ENCODE measurements around the gene ST3GAL3.

ST3GAL3 gene

GRCh38 chr1:43703836-43704235 lies 3.5 kb upstream of the ST3GAL3 start:
- Histone ChIP-seq H4K12ac (ENCODE audit: low read depth, low read length) (no peak overlapping the region), H3K79me1 (ENCODE audit: low read length) (peaks cover 6% of the 10 kb centered on the region), H4K8ac (ENCODE audit: low read depth, low read length) (no peak overlapping the region), H2AK5ac (ENCODE audit: low read length) (no peak overlapping the region), H3K36me3 (ENCODE audit: control insufficient read depth in 1 of 2, insufficient read depth in 2 of 2, low read length in 2 of 2) (peaks cover 34 to 46% of the 10 kb centered on the region in 2 experiments), H3K4me1 (ENCODE audit: control insufficient read depth in 1 of 2, insufficient read depth in 2 of 2, low read length in 2 of 2) (peaks cover 2 to 4% of the 10 kb centered on the region in 2 experiments), H2BK120ac (ENCODE audit: insufficient read depth, low read length, poor library complexity) (no peak overlapping the region), H3K27ac (ENCODE audit: low read depth, low read length) (no peak overlapping the region), H3K27me3 (ENCODE audit: insufficient read depth, low read length) (no peaks in the 10 kb centered on the region), H3K4me3 (ENCODE audit: low read depth, low read length) (no peak overlapping the region), H3K4ac (ENCODE audit: low read depth, low read length) (no peak overlapping the region), H3K79me2 (ENCODE audit: control insufficient read depth, insufficient read depth, low read length, poor library complexity) (peaks cover 2% of the 10 kb centered on the region), H3K18ac (ENCODE audit: low read length) (no peak overlapping the region), H3K23ac (ENCODE audit: low read length) (no peak overlapping the region), H4K91ac (ENCODE audit: low read depth, low read length) (no peak overlapping the region), H3K9ac (ENCODE audit: low read length) (no peak overlapping the region), H2BK12ac (ENCODE audit: low read length) (no peak overlapping the region), H3K14ac (ENCODE audit: low read length) (no peak overlapping the region), H3K4me2 (ENCODE audit: low read length) (no peak overlapping the region), H3K9me3 (ENCODE audit: insufficient read depth, low read depth, low read length) (peaks cover 2% of the 10 kb centered on the region), H2BK5ac (ENCODE audit: low read depth, low read length, poor library complexity) (no peak overlapping the region), H2AFZ (ENCODE audit: insufficient read depth, low read length, poor library complexity) (no peak overlapping the region)
- DNase-seq: no peak

- Histone ChIP-seq H2AK5ac (ENCODE audit: low read length) (no peak overlapping the region), H4K91ac (ENCODE audit: low read depth, low read length) (no peak overlapping the region), H3K4me2 (ENCODE audit: low read length) (no peak overlapping the region), H3K18ac (ENCODE audit: low read length) (no peak overlapping the region), H3K4ac (ENCODE audit: low read depth, low read length) (no peak overlapping the region), H2BK5ac (ENCODE audit: low read depth, low read length, poor library complexity) (no peak overlapping the region), H3K9ac (ENCODE audit: low read length) (no peak overlapping the region), H3K27ac (ENCODE audit: low read depth, low read length) (no peak overlapping the region), H3K4me1 (ENCODE audit: control insufficient read depth in 1 of 2, insufficient read depth in 2 of 2, low read length in 2 of 2) (peaks cover 2 to 4% of the 10 kb centered on the region in 2 experiments), H3K79me1 (ENCODE audit: low read length) (peaks cover 6% of the 10 kb centered on the region), H4K8ac (ENCODE audit: low read depth, low read length) (no peak overlapping the region), H3K36me3 (ENCODE audit: control insufficient read depth in 1 of 2, insufficient read depth in 2 of 2, low read length in 2 of 2) (peaks cover 28 to 42% of the 10 kb centered on the region in 2 experiments), H3K14ac (ENCODE audit: low read length) (no peak overlapping the region), H3K23ac (ENCODE audit: low read length) (no peak overlapping the region), H2BK120ac (ENCODE audit: insufficient read depth, low read length, poor library complexity) (no peak overlapping the region), H3K4me3 (ENCODE audit: low read depth, low read length) (no peak overlapping the region), H3K9me3 (ENCODE audit: insufficient read depth, low read depth, low read length) (peaks cover 2% of the 10 kb centered on the region), H2AFZ (ENCODE audit: insufficient read depth, low read length, poor library complexity) (no peak overlapping the region), H3K79me2 (ENCODE audit: control insufficient read depth, insufficient read depth, low read length, poor library complexity) (peaks cover 2% of the 10 kb centered on the region), H2BK12ac (ENCODE audit: low read length) (no peak overlapping the region), H3K27me3 (ENCODE audit: insufficient read depth, low read length) (no peaks in the 10 kb centered on the region), H4K12ac (ENCODE audit: low read depth, low read length) (no peak overlapping the region)
- DNase-seq: no peak
- WGBS (ENCODE audit: extremely low coverage, insufficient coverage, insufficient read length): no CpG with 5 or more reads among the region's 2 CpGs
These were observed 2.5 kb upstream of the ST3GAL3 start for GRCh38 chr1:43704838-43705237.

GRCh38 chr1:43705334-43705733 lies 2.0 kb upstream of the ST3GAL3 start:
- Histone ChIP-seq H3K79me1 (ENCODE audit: low read length) (peaks cover 6% of the 10 kb centered on the region), H4K8ac (ENCODE audit: low read depth, low read length) (no peak overlapping the region), H3K27me3 (ENCODE audit: insufficient read depth, low read length) (no peaks in the 10 kb centered on the region), H3K4ac (ENCODE audit: low read depth, low read length) (no peak overlapping the region), H3K14ac (ENCODE audit: low read length) (no peak overlapping the region), H2BK12ac (ENCODE audit: low read length) (no peak overlapping the region), H2BK120ac (ENCODE audit: insufficient read depth, low read length, poor library complexity) (no peak overlapping the region), H3K79me2 (ENCODE audit: control insufficient read depth, insufficient read depth, low read length, poor library complexity) (peaks cover 2% of the 10 kb centered on the region), H3K9ac (ENCODE audit: low read length) (no peak overlapping the region), H3K9me3 (ENCODE audit: insufficient read depth, low read depth, low read length) (peaks cover 2% of the 10 kb centered on the region), H2BK5ac (ENCODE audit: low read depth, low read length, poor library complexity) (no peak overlapping the region), H3K18ac (ENCODE audit: low read length) (no peak overlapping the region), H4K12ac (ENCODE audit: low read depth, low read length) (no peak overlapping the region), H4K91ac (ENCODE audit: low read depth, low read length) (no peak overlapping the region), H3K4me2 (ENCODE audit: low read length) (no peak overlapping the region), H2AFZ (ENCODE audit: insufficient read depth, low read length, poor library complexity) (no peak overlapping the region), H2AK5ac (ENCODE audit: low read length) (no peak overlapping the region), H3K27ac (ENCODE audit: low read depth, low read length) (no peak overlapping the region), H3K4me3 (ENCODE audit: low read depth, low read length) (no peak overlapping the region), H3K4me1 (ENCODE audit: control insufficient read depth in 1 of 2, insufficient read depth in 2 of 2, low read length in 2 of 2) (peaks cover 2 to 4% of the 10 kb centered on the region in 2 experiments), H3K23ac (ENCODE audit: low read length) (no peak overlapping the region), H3K36me3 (ENCODE audit: control insufficient read depth in 1 of 2, insufficient read depth in 2 of 2, low read length in 2 of 2) (peaks cover 25 to 37% of the 10 kb centered on the region in 2 experiments)
- DNase-seq: no peak
- WGBS (ENCODE audit: extremely low coverage, insufficient coverage, insufficient read length): no CpG with 5 or more reads among the region's 4 CpGs

- no peak overlapping the region for H2BK5ac ChIP-seq (ENCODE audit: low read depth, low read length, poor library complexity)
- peaks cover 6% of the 10 kb centered on the region for H3K79me1 ChIP-seq (ENCODE audit: low read length)
- peaks cover 2% of the 10 kb centered on the region for H3K9me3 ChIP-seq (ENCODE audit: insufficient read depth, low read depth, low read length)
- H3K27ac ChIP-seq (ENCODE audit: low read depth, low read length): no peak overlapping the region
- no peak for DNase-seq
- no peaks in the 10 kb centered on the region for H3K27me3 ChIP-seq (ENCODE audit: insufficient read depth, low read length)
- no peak overlapping the region for H4K91ac ChIP-seq (ENCODE audit: low read depth, low read length)
- no CpG with 5 or more reads among the region's 5 CpGs for WGBS (ENCODE audit: extremely low coverage, insufficient coverage, insufficient read length)
- H3K4me1 ChIP-seq (ENCODE audit: control insufficient read depth in 1 of 2, insufficient read depth in 2 of 2, low read length in 2 of 2): peaks cover 2 to 4% of the 10 kb centered on the region in 2 experiments
- H2BK120ac ChIP-seq (ENCODE audit: insufficient read depth, low read length, poor library complexity): no peak overlapping the region
- H2AK5ac ChIP-seq (ENCODE audit: low read length): no peak overlapping the region
- H2BK12ac ChIP-seq (ENCODE audit: low read length): no peak overlapping the region
- H3K23ac ChIP-seq (ENCODE audit: low read length): no peak overlapping the region
- H3K18ac ChIP-seq (ENCODE audit: low read length): no peak overlapping the region
- no peak overlapping the region for H3K4ac ChIP-seq (ENCODE audit: low read depth, low read length)
- H3K79me2 ChIP-seq (ENCODE audit: control insufficient read depth, insufficient read depth, low read length, poor library complexity): peaks cover 2% of the 10 kb centered on the region
- H2AFZ ChIP-seq (ENCODE audit: insufficient read depth, low read length, poor library complexity): no peak overlapping the region
- H4K12ac ChIP-seq (ENCODE audit: low read depth, low read length): no peak overlapping the region
- H3K4me3 ChIP-seq (ENCODE audit: low read depth, low read length): no peak overlapping the region
- H3K36me3 ChIP-seq (ENCODE audit: control insufficient read depth in 1 of 2, insufficient read depth in 2 of 2, low read length in 2 of 2): peaks cover 22 to 32% of the 10 kb centered on the region in 2 experiments
- no peak overlapping the region for H3K14ac ChIP-seq (ENCODE audit: low read length)
- H3K4me2 ChIP-seq (ENCODE audit: low read length): peak overlapping the region; percentile 64
- no peak overlapping the region for H3K9ac ChIP-seq (ENCODE audit: low read length)
- H4K8ac ChIP-seq (ENCODE audit: low read depth, low read length): no peak overlapping the region
These were observed 1.2 kb upstream of the ST3GAL3 start for GRCh38 chr1:43705982-43706597.

Measured in trophoblast cell (in vitro differentiated cells and primary cell).